HUES6 (cell line): ENCODE results near the gene C12orf60.

Source experiments
- H3K27ac ChIP-seq: 2 replicates; pipeline ENCODE4 v1.7.0; 2013; ENCODE audit warnings: low read depth, mild to moderate bottlenecking, low read length, inconsistent platforms
- H3K27me3 ChIP-seq: 2 replicates; pipeline ENCODE4 v1.6.1; 2013; ENCODE audit warnings: low read length; ENCODE audit not compliant: control insufficient read depth, insufficient read depth
- H3K36me3 ChIP-seq: 2 replicates; pipeline ENCODE4 v1.6.1; 2013; ENCODE audit warnings: low read length; ENCODE audit not compliant: control insufficient read depth, insufficient read depth
- H3K4me1 ChIP-seq: 2 replicates; pipeline ENCODE4 v1.6.1; 2013; ENCODE audit warnings: low read length; ENCODE audit not compliant: control insufficient read depth, insufficient read depth
- H3K4me3 ChIP-seq: 2 replicates; pipeline ENCODE4 v1.5.1; 2013; ENCODE audit warnings: low read depth, low read length
- H3K9ac ChIP-seq: one replicate; pipeline ENCODE4 v1.6.1; 2013; ENCODE audit warnings: mild to moderate bottlenecking, low read length
- H3K9me3 ChIP-seq: 2 replicates; pipeline ENCODE4 v1.6.1; 2013; ENCODE audit warnings: low read depth, low read length; ENCODE audit not compliant: control insufficient read depth, insufficient read depth

Gene C12orf60

GRCh38 chr12:14839262-14839661 lies 35.8 kb downstream of the C12orf60 start:
- peaks cover 5% of the 10 kb centered on the region; the same call in 1 of the 2 replicates for H3K4me1 ChIP-seq
- no peaks in the 10 kb centered on the region for H3K36me3 ChIP-seq
- peaks cover 3% of the 10 kb centered on the region; the same call in 1 of the 2 replicates for H3K9me3 ChIP-seq
- H3K27me3 ChIP-seq: no peaks in the 10 kb centered on the region
- no peak overlapping the region for H3K9ac ChIP-seq
- no peak overlapping the region for H3K4me3 ChIP-seq
- H3K27ac ChIP-seq: no peak overlapping the region

GRCh38 chr12:14840616-14841015 lies 37.1 kb downstream of the C12orf60 start:
- Histone ChIP-seq H3K9ac (no peak overlapping the region), H3K36me3 (no peaks in the 10 kb centered on the region), H3K9me3 (peaks cover 3% of the 10 kb centered on the region; the same call in 1 of the 2 replicates), H3K4me1 (peaks cover 5% of the 10 kb centered on the region; the same call in 1 of the 2 replicates), H3K27ac (no peak overlapping the region), H3K4me3 (no peak overlapping the region), H3K27me3 (no peaks in the 10 kb centered on the region)

- no peak overlapping the region for H3K4me3 ChIP-seq
- peaks cover 3% of the 10 kb centered on the region; the same call in 1 of the 2 replicates for H3K9me3 ChIP-seq
- H3K4me1 ChIP-seq: peaks cover 5% of the 10 kb centered on the region; the same call in 1 of the 2 replicates
- no peaks in the 10 kb centered on the region for H3K27me3 ChIP-seq
- no peaks in the 10 kb centered on the region for H3K36me3 ChIP-seq
- H3K27ac ChIP-seq: no peak overlapping the region
- H3K9ac ChIP-seq: no peak overlapping the region
These were observed 38.3 kb downstream of the C12orf60 start for GRCh38 chr12:14841761-14842160.

GRCh38 chr12:14842315-14842714 lies 38.8 kb downstream of the C12orf60 start:
- Histone ChIP-seq H3K27me3 (no peaks in the 10 kb centered on the region), H3K27ac (no peak overlapping the region), H3K9ac (no peak overlapping the region), H3K4me3 (no peak overlapping the region), H3K36me3 (no peaks in the 10 kb centered on the region), H3K9me3 (peaks cover 3% of the 10 kb centered on the region; the same call in 1 of the 2 replicates), H3K4me1 (peaks cover 5% of the 10 kb centered on the region; the same call in 1 of the 2 replicates)

GRCh38 chr12:14843425-14843887 lies 40.0 kb downstream of the C12orf60 start, which contains the start of gene ART4:
Gene ART4, minus strand, starts transcription at chr12:14843526. Its CDS starts 413 bp downstream, at chr12:14843113.
- H3K27ac ChIP-seq: no peak within 1 kb of the TSS
- peak within 1 kb of the TSS; percentile 43 for H3K9ac ChIP-seq
- peaks cover 3% of the 10 kb centered on the region; the same call in 1 of the 2 replicates for H3K9me3 ChIP-seq
- H3K4me3 ChIP-seq: no peak within 1 kb of the TSS
- no peaks in the 10 kb centered on the region for H3K27me3 ChIP-seq
- peaks cover 5% of the 10 kb centered on the region; the same call in 1 of the 2 replicates for H3K4me1 ChIP-seq
- H3K36me3 ChIP-seq: no peaks in the 10 kb centered on the region

- no peaks in the 10 kb centered on the region for H3K36me3 ChIP-seq
- no peak overlapping the region for H3K9ac ChIP-seq
- peaks cover 2% of the 10 kb centered on the region; the same call in 1 of the 2 replicates for H3K9me3 ChIP-seq
- no peak overlapping the region for H3K27ac ChIP-seq
- H3K4me3 ChIP-seq: no peak overlapping the region
- peaks cover 5% of the 10 kb centered on the region; the same call in 1 of the 2 replicates for H3K4me1 ChIP-seq
- H3K27me3 ChIP-seq: no peaks in the 10 kb centered on the region
These were observed 40.9 kb downstream of the C12orf60 start for GRCh38 chr12:14844401-14844800.

GRCh38 chr12:14845350-14845750 lies 41.9 kb downstream of the C12orf60 start:
- H3K4me1 ChIP-seq: peaks cover 5% of the 10 kb centered on the region; the same call in 1 of the 2 replicates
- H3K4me3 ChIP-seq: no peak overlapping the region
- no peaks in the 10 kb centered on the region for H3K9me3 ChIP-seq
- H3K36me3 ChIP-seq: no peaks in the 10 kb centered on the region
- H3K9ac ChIP-seq: no peak overlapping the region
- H3K27me3 ChIP-seq: no peaks in the 10 kb centered on the region
- H3K27ac ChIP-seq: no peak overlapping the region

- no peak overlapping the region for H3K27ac ChIP-seq
- no peak overlapping the region for H3K4me3 ChIP-seq
- peaks cover 9% of the 10 kb centered on the region; the same call in 1 of the 2 replicates for H3K4me1 ChIP-seq
- no peaks in the 10 kb centered on the region for H3K36me3 ChIP-seq
- no peak overlapping the region for H3K9ac ChIP-seq
- H3K27me3 ChIP-seq: no peaks in the 10 kb centered on the region
- no peaks in the 10 kb centered on the region for H3K9me3 ChIP-seq
These were observed 42.6 kb downstream of the C12orf60 start for GRCh38 chr12:14846042-14846587.

- Histone ChIP-seq H3K27ac (no peak overlapping the region), H3K9me3 (no peaks in the 10 kb centered on the region), H3K4me3 (no peak overlapping the region), H3K36me3 (no peaks in the 10 kb centered on the region), H3K4me1 (0 out of 2 replicates have a peak, but pooled peaks cover 4% of the 10 kb centered on the region), H3K9ac (no peak overlapping the region), H3K27me3 (no peaks in the 10 kb centered on the region)
These were observed 43.6 kb downstream of the C12orf60 start for GRCh38 chr12:14846876-14847580.

GRCh38 chr12:14849661-14850060 lies 46.2 kb downstream of the C12orf60 start:
- peaks cover 14% of the 10 kb centered on the region; the same call in 1 of the 2 replicates for H3K4me1 ChIP-seq
- H3K36me3 ChIP-seq: no peaks in the 10 kb centered on the region
- H3K4me3 ChIP-seq: no peak overlapping the region
- H3K27me3 ChIP-seq: no peaks in the 10 kb centered on the region
- no peak overlapping the region for H3K9ac ChIP-seq
- H3K9me3 ChIP-seq: no peaks in the 10 kb centered on the region
- no peak overlapping the region for H3K27ac ChIP-seq
